GM19240 (cell line): ENCODE data around the gene LPAR5.

Source experiments
- DNase-seq: peaks from one replicate; pipeline ENCODE4 v3.0.0; 2011; ENCODE audit warnings: low spot score; ENCODE audit not compliant: insufficient read length

LPAR5 gene

DNA sequence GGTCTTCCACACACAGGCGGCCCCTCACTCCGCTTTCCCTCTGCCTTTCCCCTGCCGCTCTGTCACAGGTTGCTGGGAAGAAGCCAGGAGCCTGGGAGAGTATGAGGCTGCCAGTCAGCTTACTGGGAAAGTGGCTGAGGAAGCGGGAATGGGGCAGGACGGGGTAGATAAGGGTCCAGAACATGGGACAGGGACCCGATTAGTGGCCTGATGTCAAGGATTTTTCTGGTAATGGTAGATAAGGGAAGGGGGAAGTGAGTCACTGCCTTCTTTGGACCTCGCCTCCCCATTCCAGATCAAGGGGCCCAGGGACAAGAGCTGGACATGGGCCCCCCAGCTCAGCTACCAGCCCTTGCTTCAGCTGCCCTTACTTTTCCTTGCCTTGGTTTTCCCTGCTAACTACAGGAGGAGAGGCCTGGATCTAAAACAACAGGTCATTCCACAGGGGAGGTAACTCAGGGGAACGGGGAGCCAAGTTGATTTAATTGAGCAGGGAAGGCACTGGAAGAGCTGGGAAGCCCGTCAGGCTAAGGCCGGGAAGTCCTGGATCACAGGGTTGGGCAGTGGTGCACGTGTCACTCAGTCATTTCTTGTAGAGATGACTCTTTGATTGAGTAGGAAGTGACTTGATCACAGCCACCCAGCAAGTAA is 3.5 kb upstream of the LPAR5 start:
- DNase-seq: no peak

DNA sequence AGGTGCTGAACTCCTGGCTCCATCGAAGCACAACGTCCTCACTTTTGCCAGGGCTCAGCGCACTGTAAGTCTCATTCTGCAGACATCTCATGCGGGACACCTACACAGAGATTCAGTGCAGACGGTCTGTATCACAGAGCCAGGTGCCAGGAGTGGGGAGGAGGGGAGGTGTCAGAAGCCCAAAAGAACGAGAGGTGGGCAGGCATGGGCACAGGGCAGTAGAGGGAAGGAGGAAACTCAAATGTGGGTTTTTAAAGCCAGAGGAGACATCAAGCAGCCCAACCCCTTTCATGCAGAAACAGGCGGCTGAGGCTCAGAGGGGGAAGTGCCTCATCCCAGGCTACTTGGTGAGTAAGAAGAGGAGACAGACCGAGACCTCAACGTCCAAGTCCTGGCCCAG is 2.5 kb upstream of the LPAR5 start:
- DNase-seq: no peak

DNA sequence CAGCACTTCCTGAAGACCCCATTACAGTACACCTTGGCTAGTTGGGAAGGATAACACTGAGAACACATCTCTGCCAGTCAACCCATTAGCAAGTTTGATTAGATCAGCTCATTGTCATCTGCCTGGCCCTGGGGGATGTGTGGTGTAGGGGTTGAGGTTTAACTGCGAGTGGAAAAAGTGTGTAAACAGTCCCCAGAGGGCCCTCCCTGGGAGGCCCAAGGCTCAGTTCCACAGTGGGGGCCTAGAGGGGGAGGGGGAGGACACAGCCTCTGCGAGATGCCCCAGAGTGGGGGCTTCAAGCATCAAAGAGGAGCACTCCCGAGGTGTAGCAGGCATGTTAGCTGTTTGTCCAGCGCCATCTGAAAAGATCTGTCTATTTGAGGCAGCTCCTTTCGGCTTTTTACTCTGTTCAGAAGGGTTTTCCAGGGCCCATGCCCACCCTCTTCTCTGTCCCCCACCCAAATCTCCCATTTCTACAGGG is 344 bp downstream of the LPAR5 start:
- DNase-seq: no peak

GRCh38 chr12:6632026-6632983 is 3.5 kb downstream of the LPAR5 start:
- DNase-seq: peak; percentile 58

DNA sequence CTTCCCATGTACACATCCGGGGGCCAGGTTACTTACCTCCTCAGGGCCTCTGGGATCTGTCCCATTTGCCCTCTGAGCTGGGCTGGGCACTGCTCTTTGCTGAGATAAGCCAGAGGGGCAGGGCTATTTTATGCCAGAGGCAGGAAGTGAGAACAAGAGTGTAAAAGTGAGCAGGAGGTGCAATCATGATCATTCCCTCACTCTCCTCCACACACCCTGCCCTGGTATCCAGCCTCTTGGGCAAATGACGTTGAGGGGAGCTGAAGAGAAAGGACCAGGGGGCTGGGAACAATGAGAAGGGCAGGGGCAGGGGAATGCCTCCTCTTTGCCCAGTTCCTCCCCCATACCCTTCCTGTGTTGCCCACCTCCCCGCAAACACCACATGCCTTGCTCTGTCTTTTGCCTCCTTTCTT is 4.2 kb downstream of the LPAR5 start:
- no peak for DNase-seq

DNA sequence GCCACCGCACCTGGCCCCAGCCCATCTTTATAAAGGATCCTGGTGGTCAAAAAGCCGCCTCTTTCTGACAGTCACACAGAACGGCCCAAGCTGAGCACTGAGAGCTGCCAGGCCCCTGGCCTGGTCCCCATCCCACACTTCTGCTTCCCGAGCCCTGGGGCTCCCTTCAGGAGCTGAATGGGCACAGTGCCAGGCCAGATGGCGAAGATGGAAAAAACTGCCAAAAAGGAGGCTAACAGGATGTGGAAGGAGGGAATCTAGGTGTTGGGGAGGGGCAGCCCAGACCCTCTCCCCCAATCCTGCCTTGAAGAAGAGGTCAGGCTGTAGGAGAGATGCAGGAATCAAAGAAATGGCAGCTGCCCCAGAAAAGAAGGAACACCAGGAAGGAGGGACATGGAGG is 5.0 kb downstream of the LPAR5 start:
- no peak for DNase-seq

DNA sequence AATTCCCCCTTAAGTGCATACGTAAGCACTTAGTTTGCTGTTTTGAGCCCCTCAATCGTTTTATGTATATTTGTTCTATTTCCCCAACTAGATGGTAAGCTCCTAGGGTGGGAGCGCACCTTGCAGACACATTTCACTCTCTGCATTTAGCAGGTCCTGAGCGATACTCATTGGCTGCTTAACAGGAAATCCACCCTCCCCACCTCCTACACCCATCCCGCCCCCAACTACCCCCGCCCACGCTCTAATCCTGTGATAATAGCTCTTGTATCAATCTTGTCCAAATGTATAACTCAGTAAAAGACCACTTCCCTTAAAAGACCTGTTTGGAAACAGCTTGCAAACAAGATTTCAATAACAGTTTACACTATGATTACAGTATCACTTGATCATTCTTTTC is 8.1 kb downstream of the LPAR5 start:
- no peak for DNase-seq

- DNase-seq: no peak
Measured at GRCh38 chr12:6626654-6627283, 9.0 kb downstream of the LPAR5 start.

- DNase-seq: no peak
Measured at GRCh38 chr12:6620885-6621274, 14.9 kb downstream of the LPAR5 start.

DNA sequence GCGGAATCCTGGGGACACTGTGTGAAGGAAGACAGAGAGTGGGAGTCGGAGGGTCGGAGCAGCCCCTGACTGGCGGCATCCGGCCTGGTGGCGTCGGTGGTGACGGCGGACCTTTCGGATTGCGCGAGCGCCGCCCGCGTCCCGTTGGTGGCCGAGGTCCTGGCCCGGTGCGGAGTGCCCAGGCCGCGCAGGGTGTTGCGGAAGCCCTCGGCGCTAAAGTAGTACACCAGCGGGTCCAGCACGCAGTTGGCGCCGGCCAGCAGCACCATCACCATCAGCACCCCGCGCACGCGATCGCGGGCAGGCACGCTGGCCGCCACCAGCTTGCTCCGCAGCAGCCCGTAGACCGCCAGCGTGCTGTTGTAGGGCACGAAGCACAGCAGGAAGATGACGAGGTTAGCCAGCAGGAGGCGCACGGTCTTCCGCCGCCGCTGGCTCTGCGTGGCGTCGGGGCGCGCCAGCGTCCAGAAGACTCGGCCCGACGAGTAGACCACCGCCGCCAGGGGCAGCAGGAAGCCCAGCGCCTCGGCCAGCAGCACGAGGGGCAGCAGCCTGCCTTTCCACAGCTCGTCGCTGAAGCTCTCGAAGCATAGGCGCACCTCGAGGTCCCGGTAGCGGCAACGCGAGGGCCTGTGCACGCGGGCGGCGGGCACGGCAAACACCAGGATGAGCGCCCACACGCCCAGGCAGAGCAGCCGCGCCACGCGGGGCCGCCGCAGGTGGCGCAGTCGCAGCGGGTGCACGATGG is 15.4 kb downstream of the LPAR5 start:
- no peak for DNase-seq

DNA sequence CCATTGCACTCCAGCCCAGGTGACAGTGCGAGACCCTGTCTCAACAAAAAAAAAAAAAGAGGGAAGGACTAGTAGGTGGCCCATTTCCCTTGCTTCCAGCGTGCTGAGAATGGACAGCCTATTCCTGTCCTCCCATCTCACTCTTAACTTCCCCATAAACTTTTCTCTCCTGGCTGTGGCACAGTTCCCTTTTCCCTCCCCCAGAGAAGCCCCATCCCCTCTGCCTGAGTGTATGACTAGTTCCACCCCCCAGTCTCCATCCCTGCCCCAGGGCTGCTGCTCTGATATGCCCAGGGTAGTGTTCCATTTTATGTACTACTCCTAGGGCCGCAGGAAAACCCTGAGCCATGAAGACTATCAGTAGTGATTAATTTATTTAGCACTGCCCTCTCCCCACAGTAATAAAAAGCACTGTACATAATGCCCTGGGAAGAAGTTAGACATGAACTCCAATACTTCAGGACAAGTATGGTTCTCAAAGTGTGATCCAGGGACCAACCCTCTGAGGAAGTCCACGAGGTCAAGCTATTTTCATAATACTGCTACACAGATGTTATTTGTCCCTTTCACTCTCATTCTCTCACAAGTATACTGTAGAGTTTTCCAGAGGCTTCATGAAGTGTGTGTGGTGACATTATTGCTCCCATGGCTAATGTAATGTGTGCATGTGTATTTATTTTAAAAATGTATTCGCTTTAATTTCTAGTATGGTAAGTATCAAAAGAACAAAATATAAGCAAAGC is 17.1 kb downstream of the LPAR5 start:
- no peak for DNase-seq

DNA sequence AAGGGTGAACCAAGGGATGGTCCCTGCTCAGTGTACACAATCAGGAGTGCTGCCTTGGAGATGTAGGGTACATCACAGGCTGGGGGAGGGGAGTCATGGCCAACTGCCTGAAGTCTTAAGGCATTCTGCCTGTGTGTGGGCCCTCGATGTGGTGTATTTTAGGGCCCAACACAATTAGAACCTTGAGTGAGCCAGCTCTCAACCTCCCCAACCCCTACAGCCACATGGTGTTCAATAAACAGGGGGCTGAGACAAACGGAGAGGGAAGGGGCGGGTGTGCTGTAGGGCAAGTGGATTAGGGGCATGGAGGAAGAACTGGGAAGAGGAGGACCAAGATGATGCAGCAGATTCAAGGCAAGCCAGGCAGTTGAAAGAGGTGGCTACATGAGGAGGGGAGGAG is 20.0 kb downstream of the LPAR5 start:
- DNase-seq: no peak

GRCh38 chr12:6614513-6615172 is 21.1 kb downstream of the LPAR5 start:
- DNase-seq: no peak

DNA sequence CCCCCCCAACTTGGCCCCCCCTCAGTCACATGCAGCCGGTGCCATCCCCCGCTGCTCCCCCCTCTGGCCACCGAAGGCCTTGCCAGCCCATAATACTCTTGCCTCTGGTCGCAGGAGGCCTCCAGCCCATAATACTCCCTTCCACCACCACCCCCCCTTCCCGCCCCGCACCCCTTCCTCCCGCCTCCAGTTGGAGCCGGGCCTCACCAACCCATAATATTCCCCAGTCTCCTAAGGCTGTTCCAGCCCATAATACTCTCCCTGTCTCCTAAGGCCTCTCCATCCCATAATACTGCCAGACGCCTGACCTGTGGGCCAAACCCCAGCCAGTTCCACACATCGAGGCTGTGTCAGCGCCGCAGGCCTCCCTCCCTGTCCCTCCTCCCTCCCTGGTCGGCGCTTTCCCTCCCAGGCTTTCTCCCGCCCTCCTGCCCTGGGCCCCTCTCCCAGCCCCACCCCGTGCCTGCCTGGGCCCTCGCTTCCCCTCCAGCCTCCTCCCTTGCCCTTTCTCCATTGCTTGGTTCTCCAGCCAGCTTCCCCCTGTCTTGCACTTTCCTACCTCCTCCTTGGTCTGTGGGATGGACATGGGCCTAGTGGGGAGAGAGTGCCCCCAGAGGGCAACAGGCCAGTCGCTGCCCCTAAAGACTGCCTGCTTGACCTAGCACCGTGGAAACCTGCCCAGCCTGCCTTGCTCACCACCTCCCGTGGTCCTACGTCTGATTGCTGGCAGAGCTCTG is 21.8 kb downstream of the LPAR5 start:
- DNase-seq: no peak

DNA sequence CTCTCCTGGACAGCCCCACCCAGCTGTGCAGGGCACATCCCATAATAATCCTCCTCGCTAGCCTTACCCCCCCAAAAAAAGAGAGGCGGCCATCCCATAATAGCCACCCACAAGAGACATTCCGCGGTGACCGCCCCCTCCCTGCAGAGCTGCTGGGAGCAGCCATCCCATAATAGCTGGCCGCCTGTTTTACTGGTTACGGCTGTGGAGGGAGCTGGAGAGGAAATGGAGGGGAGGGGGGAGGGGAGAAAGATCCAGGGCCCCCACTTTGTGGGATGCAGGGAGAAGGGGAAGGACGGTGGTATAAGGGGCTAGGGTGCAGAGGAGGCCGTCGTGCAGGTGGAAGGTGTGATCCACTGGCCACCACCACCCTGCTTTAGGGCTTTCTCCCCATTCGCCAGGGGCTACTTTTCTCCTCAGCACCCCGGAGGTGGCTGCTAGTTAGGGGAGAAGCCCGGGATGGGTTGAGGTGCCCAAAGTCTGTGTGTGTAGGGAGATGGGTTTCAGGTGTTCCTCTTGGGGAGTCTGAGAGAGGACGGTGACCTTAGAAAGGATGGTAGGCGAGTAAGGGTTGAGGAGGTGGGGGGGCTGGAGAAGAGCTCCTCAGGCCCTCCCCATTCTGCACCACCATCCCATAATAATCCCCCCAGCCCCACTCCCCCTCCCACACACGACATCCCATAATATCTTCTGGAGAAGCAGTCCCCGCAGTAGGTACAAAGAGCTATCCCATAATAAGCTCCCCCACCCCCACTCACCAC is 22.6 kb downstream of the LPAR5 start:
- DNase-seq: no peak

GRCh38 chr12:6612652-6613014 is 23.1 kb downstream of the LPAR5 start:
- DNase-seq: no peak

DNA sequence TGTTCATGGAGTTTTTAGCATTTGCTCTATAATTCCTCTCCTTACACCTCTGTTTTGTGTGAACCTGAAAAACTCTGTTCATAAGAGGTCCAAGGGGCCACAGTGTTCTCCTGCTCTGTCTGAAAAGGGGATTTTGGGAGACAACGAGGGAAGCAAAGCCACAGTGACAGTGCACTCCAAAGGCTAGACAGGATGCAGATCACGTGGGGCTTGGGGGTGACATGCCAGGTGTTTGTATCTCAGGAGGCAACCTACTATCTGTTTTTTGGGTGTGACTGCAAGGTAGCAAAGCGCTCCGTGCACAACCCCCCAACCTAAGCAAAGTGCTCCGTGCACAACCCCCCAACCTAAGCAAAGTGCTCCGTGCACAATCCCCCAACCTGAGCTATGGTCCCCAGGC is 23.5 kb downstream of the LPAR5 start:
- DNase-seq: no peak

- no peak for DNase-seq
Measured at GRCh38 chr12:6608592-6609281, 27.0 kb downstream of the LPAR5 start.
